Measurements from ENCODE around the gene IDH3B. TPM values are rescaled to one million over a fixed set of nuclear protein-coding genes. Genes with fewer than 3 reads are reported as not detected.
A peak's percentile ranks its signal among the peaks of the same experiment; 100 is the strongest.

The IDH3B gene
- total and polyA plus RNA-seq, 2 of the 13 experiments (the other 11 are each of a cell fraction or from before 2014, with no cell fraction given): 215 to 254 TPM

GRCh38 chr20:2692036-2692885 lies 28.2 kb upstream of the IDH3B start, which contains the start of gene EBF4 (continued):
- no peak for TF ChIP-seq AFF4 (CRISPR knock-in tag; IDR thresholded peaks at IDR 0.05)
- TF ChIP-seq BATF2 (CRISPR knock-in tag; IDR thresholded peaks at IDR 0.05): no peak
- TF ChIP-seq ZFP82 (CRISPR knock-in tag; IDR thresholded peaks at IDR 0.05; ENCODE audit: borderline replicate concordance): no peak
- no peak for TF ChIP-seq IRX3 (CRISPR knock-in tag; IDR thresholded peaks at IDR 0.05; ENCODE audit: borderline replicate concordance, low read depth)
- TF ChIP-seq NR3C1 (CRISPR knock-in tag; IDR thresholded peaks at IDR 0.05): no peak
- TF ChIP-seq EZH2 (conservative IDR thresholded peaks at IDR 0.05; ENCODE audit: low read depth, low read length): peak; percentile 99; the same call in 1 of the 2 replicates
- TF ChIP-seq MIER2 (CRISPR knock-in tag; IDR thresholded peaks at IDR 0.05): 0 out of 2 replicates have a peak, but pooled peaks have one; percentile 54
- no peak for TF ChIP-seq ZNF17 (CRISPR knock-in tag; IDR thresholded peaks at IDR 0.05)
- 0 out of 2 replicates have a peak, but pooled peaks have one; percentile 24 for TF ChIP-seq ZBTB25 (CRISPR knock-in tag; IDR thresholded peaks at IDR 0.05)
- TF ChIP-seq ETV6 (CRISPR knock-in tag; conservative IDR thresholded peaks at IDR 0.05): no peak
- no peak; the same call in 1 of the 2 replicates for TF ChIP-seq ZNF253 (CRISPR knock-in tag; IDR thresholded peaks at IDR 0.05; ENCODE audit: borderline replicate concordance)
- TF ChIP-seq ZNF18 (CRISPR knock-in tag; IDR thresholded peaks at IDR 0.05; ENCODE audit: insufficient replicate concordance): no peak
- TF ChIP-seq GPN1 (CRISPR knock-in tag; IDR thresholded peaks at IDR 0.05; ENCODE audit: borderline replicate concordance): no peak
- no peak for TF ChIP-seq TBL1XR1 (IDR thresholded peaks at IDR 0.05; ENCODE audit: borderline replicate concordance, low read length, partially characterized antibody)
- TF ChIP-seq ZNF136 (CRISPR knock-in tag; IDR thresholded peaks at IDR 0.05; ENCODE audit: low read depth): no peak
- peak; percentile 39; the same call in 1 of the 2 replicates for TF ChIP-seq ZNF274 (CRISPR knock-in tag; IDR thresholded peaks at IDR 0.05)
- TF ChIP-seq HMG20B (CRISPR knock-in tag; conservative IDR thresholded peaks at IDR 0.05): peak; percentile 58; the same call in 1 of the 2 replicates
- TF ChIP-seq NFE2L2 (IDR thresholded peaks at IDR 0.05; ENCODE audit: low read length): no peak
- TF ChIP-seq SATB2 (CRISPR knock-in tag; IDR thresholded peaks at IDR 0.05): peak; percentile 74; the same call in 1 of the 2 replicates
- no peak for TF ChIP-seq EHMT2 (IDR thresholded peaks at IDR 0.05; ENCODE audit: borderline replicate concordance, low read depth, low read length)

All from HepG2 (cell line).